ENCODE data around the gene WARS2.

DNA sequence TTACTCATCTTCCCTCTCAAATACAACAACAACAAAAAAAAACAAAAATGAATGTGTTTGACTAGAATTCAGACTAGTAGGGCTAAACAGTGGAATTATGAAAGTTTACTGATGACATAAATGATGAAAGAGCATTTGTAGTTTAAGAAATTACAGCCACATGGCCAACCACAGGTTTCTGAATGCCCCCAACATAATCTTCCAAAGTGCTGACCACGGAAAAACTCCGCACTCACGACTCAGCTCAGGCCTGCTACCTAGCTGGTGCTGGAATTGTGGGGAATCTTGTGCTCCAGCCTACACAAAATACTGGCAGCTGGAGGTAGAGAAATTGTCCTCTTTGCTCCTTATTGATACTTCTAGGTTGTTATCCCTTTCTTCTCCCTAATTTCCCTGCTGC lies 128.7 kb downstream of the WARS2 start:
- TF ChIP-seq TAF1 (IDR thresholded peaks at IDR 0.05; ENCODE audit: borderline replicate concordance, insufficient read depth, low read length): no peak
- no peak for TF ChIP-seq POLR2AphosphoS5 (IDR thresholded peaks at IDR 0.05; ENCODE audit: low read depth, low read length)
